HEK293T (cell line): ENCODE measurements around the gene DSTYK.

Experiments
- BHLHE40 ChIP-seq: fragments of 450-650 bp; IDR thresholded peaks from 2 replicates; pipeline ENCODE4 v1.6.1; 2016; ENCODE audit warnings: mild to moderate bottlenecking, moderate library complexity, borderline replicate concordance
- SUZ12 ChIP-seq: fragments of 450-650 bp; IDR thresholded peaks from 2 replicates; pipeline ENCODE4 v1.6.1; 2016; ENCODE audit warnings: mild to moderate bottlenecking

DNA sequence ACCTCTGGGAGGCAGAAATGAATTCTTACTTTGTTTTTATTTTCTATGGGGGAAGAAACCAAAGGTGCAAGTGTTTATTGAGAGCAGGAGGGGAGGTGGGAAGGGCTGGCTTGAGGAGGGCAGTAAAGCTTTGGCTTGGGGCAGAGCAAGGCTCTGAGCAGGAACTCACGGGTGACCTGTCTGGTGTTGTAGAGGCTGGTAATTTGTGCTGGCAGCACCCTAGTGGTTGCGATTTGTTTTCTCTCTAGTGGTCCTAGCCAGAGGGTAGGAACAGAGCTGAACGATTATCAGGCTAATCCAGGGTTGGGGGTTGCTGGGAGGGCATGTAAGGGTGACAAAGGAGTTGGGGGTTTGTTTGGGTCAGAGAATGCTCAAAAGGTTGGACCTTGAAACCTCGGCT, 32.9 kb upstream of the DSTYK start:
- TF ChIP-seq BHLHE40: no peak
- no peak for TF ChIP-seq SUZ12
